ENCODE results near the gene SRA1. TPM values are rescaled to one million over a fixed set of nuclear protein-coding genes. Genes with fewer than 3 reads are reported as not detected.
A peak's percentile ranks its signal among the peaks of the same experiment; 100 is the strongest.

SRA1 gene
- total RNA-seq, 4 donors from 2014 or later, result 34.1 to 67.3 (median 40.6) TPM

- Histone ChIP-seq H3K27me3 (no peaks in the 10 kb centered on the region), H3K4me3 (peak within 1 kb of the TSS; percentile 54 to 79 (median 78)), H3K27ac (peak within 1 kb of the TSS; percentile 92 to 100 (median 100)), H3K4me1 (peaks cover 46 to 52% of the 10 kb centered on the region in 2 donors), H3K9me3 (no peaks in the 10 kb centered on the region), H3K36me3 (peaks cover 0 to 44% of the 10 kb centered on the region in 2 donors)
- intact Hi-C loops (cut with DNase I; ENCODE audit: low total_unique reads) (loop anchor here (1.0 to 5.0 kb wide), 4 partner anchors 17 to 155 kb away; partner anchors contain the start of genes ANKHD1, APBB3, SLC35A4 and TMCO6), in situ Hi-C loops (cut with MboI; ENCODE audit: low sequenced_read_pairs in 4 of 4) (loop anchor here in 2 of 4 donors (10.0 kb wide), 1 partner anchor 97 kb away; the partner anchor contains the start of genes IK (in 2 of the 2) and NDUFA2 (in 2 of the 2))
- TF ChIP-seq CTCF (IDR thresholded peaks at IDR 0.05 in 4 of 5, conservative IDR thresholded peaks at IDR 0.05 in 1 of 5) (peak; percentile 64 to 95 (median 80)), POLR2A (IDR thresholded peaks at IDR 0.05) (peak; percentile 92 to 98)
- ATAC-seq (peak; percentile 71 to 75), DNase-seq (peak; percentile 96 to 98)
These were observed 9.6 kb downstream of the SRA1 start, which contains the start of gene EIF4EBP3 for GRCh38 chr5:140547508-140548299. Gene EIF4EBP3 (plus strand): TSS chr5:140547662. CDS start chr5:140547738, 76 bp downstream.

GRCh38 chr5:140546851-140547507 is 10.3 kb downstream of the SRA1 start:
- ATAC-seq (peak in 1 of 2 donors; percentile 5), DNase-seq (no peak)
- Histone ChIP-seq H3K4me1 (peaks cover 46 to 52% of the 10 kb centered on the region in 2 donors), H3K27me3 (no peaks in the 10 kb centered on the region), H3K27ac (peak overlapping the region; percentile 92 to 100 (median 100)), H3K4me3 (peak overlapping the region; percentile 16 to 79 (median 78)), H3K9me3 (no peaks in the 10 kb centered on the region), H3K36me3 (peaks cover 0 to 46% of the 10 kb centered on the region in 2 donors)
- no peak for TF ChIP-seq POLR2A (IDR thresholded peaks at IDR 0.05)
- no peak for TF ChIP-seq CTCF (IDR thresholded peaks at IDR 0.05 in 4 of 5, conservative IDR thresholded peaks at IDR 0.05 in 1 of 5)
- in situ Hi-C loops (cut with MboI; ENCODE audit: low sequenced_read_pairs in 4 of 4), result loop anchor here in 2 of 4 donors (10.0 kb wide), 1 partner anchor 98 kb away; the partner anchor contains the start of genes IK (in 2 of the 2) and NDUFA2 (in 2 of the 2)
- intact Hi-C loops (cut with DNase I; ENCODE audit: low total_unique reads), result loop anchor here (2.0 to 5.0 kb wide), 3 partner anchors 92 to 155 kb away; partner anchors contain the start of genes ANKHD1, TMCO6 and ZMAT2

DNA sequence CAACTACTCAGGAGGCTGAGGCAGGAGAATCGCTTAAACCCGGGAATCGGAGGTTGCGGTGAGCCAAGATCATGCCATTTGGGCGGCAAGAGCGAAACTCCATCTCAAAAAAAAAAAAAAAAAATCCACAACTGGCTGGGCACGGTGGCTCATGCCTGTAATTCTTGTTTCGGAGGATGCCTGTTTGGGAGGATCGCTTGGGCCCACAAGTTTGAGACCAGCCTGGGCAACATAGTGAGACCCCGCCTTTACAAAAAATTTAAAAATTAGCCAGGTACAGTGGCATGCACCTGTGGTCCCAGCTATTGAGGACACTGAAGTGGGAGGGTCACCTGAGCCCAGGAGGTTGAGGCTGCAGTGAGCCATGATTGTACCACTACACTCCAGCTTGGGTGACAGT is 11.7 kb downstream of the SRA1 start:
- Histone ChIP-seq H3K9me3 (no peaks in the 10 kb centered on the region), H3K4me3 (no peak overlapping the region), H3K4me1 (peaks cover 37 to 45% of the 10 kb centered on the region in 2 donors), H3K27ac (peak overlapping the region in 3 of 4 donors; percentile 92 to 100 (median 99)), H3K27me3 (no peaks in the 10 kb centered on the region), H3K36me3 (peaks cover 0 to 39% of the 10 kb centered on the region in 2 donors)
- intact Hi-C loops (cut with DNase I; ENCODE audit: low total_unique reads), result loop anchor here (2.0 to 5.0 kb wide), 3 partner anchors 93 to 157 kb away; partner anchors contain the start of genes ANKHD1, TMCO6 and ZMAT2
- in situ Hi-C loops (cut with MboI; ENCODE audit: low sequenced_read_pairs in 4 of 4), result loop anchor here in 2 of 4 donors (10.0 kb wide), 1 partner anchor 99 kb away; the partner anchor contains the start of genes IK (in 2 of the 2) and NDUFA2 (in 2 of the 2)
- DNase-seq (no peak), ATAC-seq (no peak)
- TF ChIP-seq POLR2A (IDR thresholded peaks at IDR 0.05), result no peak
- no peak for TF ChIP-seq CTCF (IDR thresholded peaks at IDR 0.05 in 4 of 5, conservative IDR thresholded peaks at IDR 0.05 in 1 of 5)

- no peak for TF ChIP-seq POLR2A (IDR thresholded peaks at IDR 0.05)
- no peak for TF ChIP-seq CTCF (IDR thresholded peaks at IDR 0.05 in 4 of 5, conservative IDR thresholded peaks at IDR 0.05 in 1 of 5)
- H3K4me3 ChIP-seq, result no peak overlapping the region
These were observed 12.3 kb downstream of the SRA1 start for GRCh38 chr5:140544986-140545385.

More at GRCh38 chr5:140544986-140545385, 12.3 kb downstream of the SRA1 start:
- Histone ChIP-seq H3K4me1 (peaks cover 31 to 38% of the 10 kb centered on the region in 2 donors), H3K9me3 (no peaks in the 10 kb centered on the region), H3K36me3 (peaks cover 0 to 39% of the 10 kb centered on the region in 2 donors), H3K27me3 (no peaks in the 10 kb centered on the region), H3K27ac (no peak overlapping the region)
- DNase-seq (no peak), ATAC-seq (no peak)
- intact Hi-C loops (cut with DNase I; ENCODE audit: low total_unique reads) (loop anchor here (5.0 kb wide), 1 partner anchor 157 kb away; the partner anchor contains the start of gene ZMAT2), in situ Hi-C loops (cut with MboI; ENCODE audit: low sequenced_read_pairs in 4 of 4) (loop anchor here in 2 of 4 donors (10.0 kb wide), 1 partner anchor 100 kb away; the partner anchor contains the start of genes IK (in 2 of the 2) and NDUFA2 (in 2 of the 2))
